Mesodermal cell (in vitro differentiated cells): ENCODE measurements around the gene CCL14. TPM values are rescaled to one million over a fixed set of nuclear protein-coding genes. Genes with fewer than 3 reads are reported as not detected.
"Not testable (repeated sequence)": the region's sequence is repeated elsewhere in the genome, so short reads cannot be mapped to it uniquely, and the experiment has no call there.

Experiments
- H3K27ac ChIP-seq: 2 replicates; pipeline ENCODE4 v1.7.0; 2013; ENCODE audit warnings: mild to moderate bottlenecking, low read depth, low read length, moderate library complexity; ENCODE audit not compliant: severe bottlenecking
- H3K36me3 ChIP-seq: 2 replicates; pipeline ENCODE4 v1.7.1; 2013; ENCODE audit warnings: mild to moderate bottlenecking, low read length, moderate library complexity; ENCODE audit not compliant: control insufficient read depth, insufficient read depth
- H3K4me1 ChIP-seq: one replicate; pipeline ENCODE4 v1.7.1; 2013; ENCODE audit warnings: mild to moderate bottlenecking, low read length; ENCODE audit not compliant: insufficient read depth, control insufficient read depth, poor library complexity, severe bottlenecking
- H3K4me3 ChIP-seq: 2 replicates; pipeline ENCODE4 v1.7.0; 2013; ENCODE audit warnings: low read length, control low read depth, mild to moderate bottlenecking; ENCODE audit not compliant: insufficient read depth, poor library complexity, severe bottlenecking; ENCODE audit errors: extremely low read depth
- H3K9me3 ChIP-seq: 2 replicates; pipeline ENCODE4 v1.7.1; 2013; ENCODE audit warnings: mild to moderate bottlenecking, low read length, moderate library complexity; ENCODE audit not compliant: control insufficient read depth
- WGBS, 2 experiments: methylation state at CpG; one replicate each; pipeline ENCODE4 v1.1.5; 2013; ENCODE audit warnings: missing lambda C conversion rate in 2 of 2; ENCODE audit not compliant: insufficient coverage in 2 of 2; 5-methylcytosine and 5-hydroxymethylcytosine counted together
- polyA plus RNA-seq, 2 experiments: library from polyadenylated mRNA; stranded (reverse); fragments of 50-300 nt; gene quantifications; one replicate each; pipeline ENCODE4 v1.2.3, GENCODE V29; 2013

The CCL14 gene
- not detected for polyA plus RNA-seq (2013, experiment 1 of 2)
- polyA plus RNA-seq (2013, experiment 2 of 2) = not detected

DNA sequence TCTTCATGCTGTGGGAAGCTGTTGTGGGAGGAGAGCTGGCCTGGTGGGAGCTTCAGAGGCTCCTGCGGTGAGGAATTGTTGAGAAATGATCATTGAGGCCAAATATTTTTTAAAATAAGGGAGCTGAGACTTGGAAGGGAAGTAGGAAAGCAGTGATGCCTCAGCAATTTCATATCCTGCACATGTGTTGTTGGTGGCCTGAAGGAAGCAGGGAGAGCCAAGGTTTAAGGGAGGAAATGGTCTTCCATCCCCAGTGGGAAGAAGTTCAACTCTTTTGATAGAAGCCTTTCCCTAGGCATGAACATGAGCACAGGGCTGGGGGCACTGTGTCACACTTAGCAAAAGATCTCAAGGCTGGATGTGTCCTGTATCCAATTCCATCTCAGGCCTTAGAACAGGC, at the start of gene CCL14:
CCL14 (minus strand) TSS at position 87 of the 400 bp plus-strand sequence; CDS start at position 7, 80 bp downstream.
- 71 to 75% methylated on average over 1 of the region's 1 CpG for WGBS, 2 experiments
- H3K4me1 ChIP-seq = no peaks in the 10 kb centered on the region
- H3K27ac ChIP-seq = no peak within 1 kb of the TSS
- no peaks in the 10 kb centered on the region for H3K36me3 ChIP-seq
- H3K9me3 ChIP-seq = no peaks in the 10 kb centered on the region
- H3K4me3 ChIP-seq = no peak within 1 kb of the TSS

GRCh38 chr17:36036235-36036634, 49.7 kb upstream of the CCL14 start:
- Histone ChIP-seq H3K9me3 (no peaks in the 10 kb centered on the region), H3K36me3 (no peaks in the 10 kb centered on the region), H3K27ac (no peak overlapping the region), H3K4me1 (no peaks in the 10 kb centered on the region), H3K4me3 (no peak overlapping the region)
- 100% methylated on average over 2 of the region's 4 CpGs; no CpG with 5 or more reads in 1 of the 2 experiments for WGBS, 2 experiments

- Histone ChIP-seq H3K4me1 (no peaks in the 10 kb centered on the region), H3K27ac (no peak overlapping the region), H3K9me3 (no peaks in the 10 kb centered on the region), H3K36me3 (no peaks in the 10 kb centered on the region), H3K4me3 (no peak overlapping the region)
- no CpG with 5 or more reads among the region's 3 CpGs for WGBS, 2 experiments
These were observed 47.6 kb upstream of the CCL14 start for GRCh38 chr17:36034127-36034526.

- Histone ChIP-seq H3K4me3 (no peak overlapping the region), H3K27ac (no peak overlapping the region), H3K9me3 (no peaks in the 10 kb centered on the region), H3K4me1 (no peaks in the 10 kb centered on the region), H3K36me3 (no peaks in the 10 kb centered on the region)
- no CpG with 5 or more reads among the region's 1 CpG for WGBS, 2 experiments
These were observed 44.4 kb upstream of the CCL14 start for GRCh38 chr17:36030956-36031355.

DNA sequence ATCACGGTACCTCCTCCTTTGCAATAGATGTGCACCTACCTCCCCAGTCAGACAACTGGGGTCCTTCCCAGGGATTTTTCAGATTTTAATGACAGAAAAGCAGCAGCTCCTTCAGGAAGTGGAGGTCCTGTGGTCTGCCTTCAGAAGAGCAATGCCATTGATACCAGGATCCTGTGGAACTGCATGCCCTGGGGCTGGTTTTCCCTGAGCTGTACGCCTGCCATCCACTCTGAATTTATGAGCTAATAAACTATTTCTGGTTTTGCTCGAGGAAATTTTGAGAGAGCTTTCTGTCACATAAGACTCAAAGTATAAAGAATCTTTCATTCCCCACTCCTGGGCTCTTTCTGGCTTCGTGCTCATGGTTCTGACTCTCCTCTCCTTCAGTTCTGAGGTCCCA, 41.2 kb upstream of the CCL14 start:
- no peaks in the 10 kb centered on the region for H3K36me3 ChIP-seq
- H3K27ac ChIP-seq = no peak overlapping the region
- WGBS, 2 experiments = 79 to 83% methylated on average over 3 of the region's 4 CpGs

DNA sequence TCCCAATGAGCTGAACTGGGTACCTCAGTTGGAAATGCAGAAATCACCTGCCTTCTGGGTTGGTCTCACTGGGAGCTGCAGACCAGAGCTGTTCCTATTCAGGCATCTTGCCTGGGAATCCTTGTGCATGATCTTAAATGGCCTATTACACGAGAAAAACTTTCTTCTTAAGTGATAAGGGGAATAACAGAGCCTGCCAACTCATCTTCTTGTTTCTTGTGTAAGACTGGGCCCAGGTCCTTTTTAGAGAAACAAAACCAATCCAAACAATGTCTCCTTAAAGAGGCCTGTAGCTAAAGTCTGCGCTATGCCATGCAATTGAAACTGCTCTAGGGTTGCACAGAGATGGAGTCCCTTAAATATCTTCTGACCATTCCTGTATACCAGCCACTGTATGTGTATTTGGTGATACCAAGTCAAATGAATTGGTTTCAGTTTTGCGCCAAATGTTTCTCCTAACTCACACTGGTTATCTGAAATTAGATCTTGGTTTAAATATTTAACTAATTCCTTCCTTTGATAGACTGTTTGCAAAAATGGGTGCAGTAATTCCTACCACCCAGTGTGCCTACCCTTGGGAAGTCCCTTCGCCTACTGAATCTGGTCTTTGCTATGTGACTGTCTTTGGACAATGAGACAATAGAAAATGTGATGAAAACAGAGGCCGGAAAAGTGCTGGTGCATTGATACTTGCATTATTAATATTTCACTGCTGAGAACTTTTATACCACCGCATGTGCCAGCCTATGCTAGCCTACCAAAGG, 37.8 kb upstream of the CCL14 start:
- no peaks in the 10 kb centered on the region for H3K4me1 ChIP-seq

More for the DNA sequence above, 41.2 kb upstream of the CCL14 start:
- Histone ChIP-seq H3K4me3 (no peak overlapping the region), H3K4me1 (no peaks in the 10 kb centered on the region), H3K9me3 (no peaks in the 10 kb centered on the region)

DNA sequence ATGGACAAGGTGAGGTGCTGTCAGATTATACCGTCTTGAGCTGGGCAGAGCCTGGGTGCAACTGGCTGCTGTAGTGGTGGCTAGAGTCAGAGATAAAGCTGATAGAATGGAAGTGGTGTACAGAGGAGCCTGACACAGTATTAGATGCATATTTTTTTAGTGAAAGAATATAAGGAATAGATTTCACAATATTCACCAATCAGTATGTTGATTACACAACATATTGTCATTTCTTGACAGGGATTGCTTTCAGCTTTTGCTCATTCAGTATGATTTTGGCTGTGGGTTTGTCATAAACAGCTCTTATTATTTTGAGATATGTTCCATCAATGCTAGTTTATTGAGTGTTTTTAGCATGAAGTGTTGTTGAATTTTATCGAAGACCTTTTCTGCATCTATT, 32.9 kb upstream of the CCL14 start:
- no peak overlapping the region for H3K27ac ChIP-seq
- WGBS, 2 experiments = 84 to 94% methylated on average over 2 of the region's 2 CpGs

More for the DNA sequence above, 37.8 kb upstream of the CCL14 start:
- H3K9me3 ChIP-seq = no peaks in the 10 kb centered on the region
- no peak overlapping the region for H3K4me3 ChIP-seq
- WGBS, 2 experiments = 84 to 100% methylated on average over 1 to 2 of the region's 6 CpGs
- no peaks in the 10 kb centered on the region for H3K36me3 ChIP-seq
- H3K27ac ChIP-seq = no peak overlapping the region

DNA sequence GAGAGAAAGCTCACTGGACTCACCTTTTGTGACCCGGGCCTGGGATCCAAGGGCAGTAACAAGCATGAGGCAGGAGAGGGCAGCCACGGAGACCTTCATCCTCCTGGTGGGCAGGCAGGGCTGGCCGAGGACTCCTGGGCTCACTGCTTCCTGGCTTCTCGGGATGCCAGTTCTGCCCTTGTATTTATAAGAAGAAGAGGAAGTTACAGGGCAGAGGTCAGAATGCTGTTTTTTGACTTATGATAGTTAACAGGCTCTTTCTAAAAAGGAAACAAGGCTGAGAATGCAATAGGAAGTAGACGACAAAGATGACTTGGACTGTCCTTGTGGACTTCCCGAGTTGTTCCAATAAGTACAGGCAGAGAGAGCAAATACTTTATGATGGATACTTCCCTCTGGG, 31.3 kb upstream of the CCL14 start, which contains the start of gene CCL23:
CCL23 (minus strand) TSS at position 174 of the 400 bp plus-strand sequence; CDS start at position 99, 75 bp downstream.
- H3K4me1 ChIP-seq = no peaks in the 10 kb centered on the region
- H3K27ac ChIP-seq = no peak within 1 kb of the TSS
- no peak within 1 kb of the TSS for H3K4me3 ChIP-seq
- 63 to 71% methylated on average over 4 to 5 of the region's 6 CpGs for WGBS, 2 experiments
- H3K36me3 ChIP-seq = no peaks in the 10 kb centered on the region
- H3K9me3 ChIP-seq = no peaks in the 10 kb centered on the region

More for the DNA sequence above, 32.9 kb upstream of the CCL14 start:
- H3K4me3 ChIP-seq = no peak overlapping the region
- no peaks in the 10 kb centered on the region for H3K9me3 ChIP-seq
- no peaks in the 10 kb centered on the region for H3K4me1 ChIP-seq
- no peaks in the 10 kb centered on the region for H3K36me3 ChIP-seq

DNA sequence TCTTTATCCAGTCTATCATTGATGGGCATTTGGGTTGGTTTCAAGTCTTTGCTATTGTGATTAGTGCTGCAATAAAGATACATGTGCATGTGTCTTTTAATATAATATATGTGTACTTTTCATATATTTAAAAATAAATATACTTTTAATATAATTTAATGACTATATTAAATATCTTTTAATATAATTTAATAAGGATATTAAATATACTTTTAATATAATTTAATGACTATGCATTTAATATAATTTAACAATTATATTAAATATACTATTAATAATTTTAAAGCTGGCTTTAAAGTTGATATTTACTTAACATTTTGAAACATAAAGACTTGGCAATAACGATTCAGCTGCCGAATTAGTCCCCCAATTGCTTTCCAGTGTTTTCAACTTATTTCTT, 30.0 kb upstream of the CCL14 start:
- no CpG with 5 or more reads among the region's 2 CpGs for WGBS, 2 experiments

GRCh38 chr17:36015895-36016294, 29.4 kb upstream of the CCL14 start:
- not testable (repeated sequence) for H3K36me3 ChIP-seq, H3K4me1 ChIP-seq, H3K9me3 ChIP-seq, H3K4me3 ChIP-seq, H3K27ac ChIP-seq
- WGBS, 2 experiments = 93 to 100% methylated on average over 2 of the region's 4 CpGs

More for the DNA sequence above, 30.0 kb upstream of the CCL14 start:
- Histone ChIP-seq H3K9me3 (peaks cover 7% of the 10 kb centered on the region), H3K4me3 (no peak overlapping the region), H3K27ac (no peak overlapping the region), H3K36me3 (no peaks in the 10 kb centered on the region), H3K4me1 (no peaks in the 10 kb centered on the region)

DNA sequence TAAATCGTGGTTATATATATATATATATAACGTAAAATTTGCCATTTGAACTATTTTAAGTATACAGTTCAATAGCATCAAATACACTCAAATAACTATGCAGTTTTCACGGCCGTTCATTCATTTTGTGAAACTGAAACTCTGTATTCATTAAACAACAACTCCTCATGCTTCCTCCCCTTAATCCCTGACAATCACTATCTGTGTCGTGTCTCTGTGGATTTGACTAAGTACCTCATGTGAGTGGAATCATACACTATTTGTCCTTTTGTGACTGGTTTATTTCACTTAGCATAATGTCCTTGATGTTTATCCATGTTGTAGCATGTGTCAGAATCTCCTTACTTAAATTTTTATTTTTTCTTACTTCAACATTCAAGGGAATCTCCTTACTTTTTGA, 28.4 kb upstream of the CCL14 start:
- H3K9me3 ChIP-seq = peaks cover 8% of the 10 kb centered on the region
- no peak overlapping the region for H3K4me3 ChIP-seq
- H3K36me3 ChIP-seq = no peaks in the 10 kb centered on the region
- H3K27ac ChIP-seq = no peak overlapping the region
- WGBS, 2 experiments = 82 to 94% methylated on average over 2 to 3 of the region's 5 CpGs
- H3K4me1 ChIP-seq = no peaks in the 10 kb centered on the region
